Fibroblast of villous mesenchyme (primary cell): Measurements from ENCODE around the gene MYO1E. TPM values are rescaled to one million over a fixed set of nuclear protein-coding genes. Genes with fewer than 3 reads are reported as not detected.
A peak's percentile ranks its signal among the peaks of the same experiment; 100 is the strongest.

Experiments
- DNase-seq: peaks from one replicate; pipeline ENCODE4 v3.0.0-alpha.2; 2010; ENCODE audit warnings: low read depth
- H3K4me3 ChIP-seq: 2 replicates; pipeline ENCODE4 v1.5.1; 2011; ENCODE audit warnings: low read depth, mild to moderate bottlenecking, low read length
- total RNA-seq: library from RNA; depleted of rRNA; stranded (reverse); fragments of >200 nt; gene quantifications from 2 replicates; pipeline ENCODE4 v1.2.3, GENCODE V29; 2012
- TF ChIP-seq, protein P1 (sequence below): IDR thresholded peaks from 2 replicates; pipeline ENCODE4 v1.5.1; 2012; ENCODE audit warnings: low read depth, mild to moderate bottlenecking, low read length; ENCODE audit not compliant: insufficient read depth

The MYO1E gene
- total RNA-seq, 1 donor, result 107 TPM

DNA sequence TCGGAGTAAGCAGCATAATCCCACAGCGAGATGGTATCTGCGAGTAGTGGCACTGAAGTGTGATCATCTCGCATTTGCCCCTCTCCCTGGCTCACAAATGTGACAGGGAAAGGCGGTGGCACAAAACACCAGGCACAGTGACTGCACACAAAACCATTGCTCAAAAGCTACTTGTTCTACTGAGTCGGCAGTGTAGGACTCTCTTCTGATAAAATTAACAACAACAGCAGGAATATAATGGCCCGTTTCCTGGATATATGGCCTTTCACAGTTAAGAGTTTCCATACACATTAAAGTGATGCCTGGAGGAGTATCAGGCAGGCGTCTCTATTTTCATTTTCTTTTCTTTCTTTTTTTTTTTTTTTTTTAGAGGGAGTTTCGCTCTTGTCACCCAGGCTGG lies 69.0 kb downstream of the MYO1E start:
- TF ChIP-seq, protein P1, sequence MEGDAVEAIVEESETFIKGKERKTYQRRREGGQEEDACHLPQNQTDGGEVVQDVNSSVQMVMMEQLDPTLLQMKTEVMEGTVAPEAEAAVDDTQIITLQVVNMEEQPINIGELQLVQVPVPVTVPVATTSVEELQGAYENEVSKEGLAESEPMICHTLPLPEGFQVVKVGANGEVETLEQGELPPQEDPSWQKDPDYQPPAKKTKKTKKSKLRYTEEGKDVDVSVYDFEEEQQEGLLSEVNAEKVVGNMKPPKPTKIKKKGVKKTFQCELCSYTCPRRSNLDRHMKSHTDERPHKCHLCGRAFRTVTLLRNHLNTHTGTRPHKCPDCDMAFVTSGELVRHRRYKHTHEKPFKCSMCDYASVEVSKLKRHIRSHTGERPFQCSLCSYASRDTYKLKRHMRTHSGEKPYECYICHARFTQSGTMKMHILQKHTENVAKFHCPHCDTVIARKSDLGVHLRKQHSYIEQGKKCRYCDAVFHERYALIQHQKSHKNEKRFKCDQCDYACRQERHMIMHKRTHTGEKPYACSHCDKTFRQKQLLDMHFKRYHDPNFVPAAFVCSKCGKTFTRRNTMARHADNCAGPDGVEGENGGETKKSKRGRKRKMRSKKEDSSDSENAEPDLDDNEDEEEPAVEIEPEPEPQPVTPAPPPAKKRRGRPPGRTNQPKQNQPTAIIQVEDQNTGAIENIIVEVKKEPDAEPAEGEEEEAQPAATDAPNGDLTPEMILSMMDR, result no peak
- no peak for DNase-seq
- no peak overlapping the region for H3K4me3 ChIP-seq

DNA sequence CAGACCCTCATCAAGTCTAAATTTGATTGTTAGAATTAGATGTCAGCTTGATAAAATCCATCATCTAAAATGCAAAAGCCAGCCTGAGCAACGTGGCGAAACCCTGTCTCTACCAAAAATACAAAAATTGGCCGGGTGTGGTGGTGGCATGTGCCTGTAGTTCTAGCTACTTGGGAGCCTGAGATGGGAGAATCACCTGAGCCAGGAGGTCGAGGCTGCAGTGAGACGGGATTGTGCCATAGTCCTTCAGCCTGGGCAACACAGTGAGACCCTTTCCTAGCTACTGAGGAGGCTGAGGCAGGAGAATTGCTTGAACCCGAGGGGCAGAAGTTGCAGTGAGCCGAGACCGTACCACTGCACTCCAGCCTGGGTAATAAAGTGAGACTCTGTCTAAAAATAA lies 69.5 kb downstream of the MYO1E start:
- H3K4me3 ChIP-seq, result no peak overlapping the region
- DNase-seq, result no peak
- TF ChIP-seq, protein P1, result no peak

DNA sequence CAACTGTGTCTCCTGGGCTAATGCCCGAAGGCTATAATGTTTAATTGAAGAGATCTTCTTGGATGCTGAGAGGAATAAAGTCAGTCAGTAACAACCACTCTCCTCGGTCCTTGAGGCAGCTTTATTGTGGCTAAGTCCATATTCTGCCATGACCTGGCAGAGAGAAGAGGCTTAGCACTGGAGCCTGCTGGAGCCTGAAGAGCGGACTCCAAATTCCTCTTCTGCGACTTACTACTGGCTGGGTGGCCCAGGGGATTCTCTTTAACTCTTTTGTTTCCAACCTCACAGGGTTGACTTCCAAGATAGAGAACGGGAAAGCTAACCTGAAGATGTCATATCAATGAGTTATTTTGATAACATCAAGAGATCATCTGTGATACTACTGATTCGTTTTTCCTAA lies 71.1 kb downstream of the MYO1E start:
- TF ChIP-seq, protein P1, result no peak
- H3K4me3 ChIP-seq, result no peak overlapping the region

DNA sequence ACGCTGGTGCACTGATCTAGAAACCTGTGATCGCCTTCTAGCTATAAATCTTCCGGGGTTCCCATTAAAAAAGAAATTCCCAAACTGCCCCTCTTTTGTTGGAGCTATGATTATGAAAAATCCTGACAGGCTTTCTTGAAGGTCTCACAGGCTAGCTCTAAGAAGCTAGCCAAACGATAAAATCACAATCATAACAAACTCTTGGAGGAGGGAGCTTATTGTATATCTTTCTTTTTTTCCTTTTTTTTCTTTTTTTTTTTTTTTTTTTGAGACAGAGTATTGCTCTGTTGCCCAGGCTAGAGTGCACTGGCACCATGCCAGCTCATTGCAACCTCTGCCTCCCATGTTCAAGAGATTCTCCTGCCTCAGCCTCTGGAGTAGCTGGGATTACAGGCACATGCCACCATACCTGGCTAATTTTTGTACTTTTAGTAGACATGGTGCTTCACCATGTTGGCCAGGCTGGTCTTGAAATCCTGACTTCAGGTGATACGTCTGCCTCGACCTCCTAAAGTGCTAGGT lies 72.0 kb downstream of the MYO1E start:
- peak overlapping the region; percentile 26 for H3K4me3 ChIP-seq
- no peak for DNase-seq
- TF ChIP-seq, protein P1, result no peak

More for the DNA sequence above, 71.1 kb downstream of the MYO1E start:
- no peak for DNase-seq

DNA sequence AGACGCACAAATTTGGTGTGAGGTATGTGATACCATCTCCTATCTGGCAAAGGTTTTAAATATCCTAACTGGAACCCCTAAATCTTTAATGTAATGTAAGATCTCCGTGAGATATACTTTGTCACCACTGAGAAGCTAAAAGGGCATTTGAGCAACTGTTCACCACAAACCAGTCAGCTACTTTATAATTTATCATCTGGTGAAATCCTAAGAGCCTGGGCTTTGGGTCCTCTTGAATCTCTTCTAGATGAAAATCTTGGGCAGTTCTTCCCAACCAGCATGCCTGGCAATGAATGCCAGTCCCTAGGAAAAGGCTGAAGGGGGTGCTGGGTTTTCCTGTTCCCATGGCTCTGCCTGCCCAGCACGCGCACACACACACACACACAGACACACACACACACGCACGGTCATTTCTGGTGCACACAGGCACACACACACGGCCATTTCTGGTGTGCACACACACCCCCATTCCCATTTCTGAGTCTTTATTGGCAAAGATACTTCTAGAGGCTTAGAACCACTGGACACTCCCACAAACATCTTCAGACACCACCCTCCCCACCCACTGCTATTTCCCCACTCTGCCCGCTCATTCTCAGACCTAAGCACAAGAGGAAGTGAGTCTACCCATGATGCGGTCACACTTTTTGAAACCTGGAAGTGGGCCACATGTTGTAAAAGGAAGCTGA lies 72.6 kb downstream of the MYO1E start:
- no peak overlapping the region for H3K4me3 ChIP-seq
- TF ChIP-seq, protein P1, result no peak
- peak; percentile 99 for DNase-seq

DNA sequence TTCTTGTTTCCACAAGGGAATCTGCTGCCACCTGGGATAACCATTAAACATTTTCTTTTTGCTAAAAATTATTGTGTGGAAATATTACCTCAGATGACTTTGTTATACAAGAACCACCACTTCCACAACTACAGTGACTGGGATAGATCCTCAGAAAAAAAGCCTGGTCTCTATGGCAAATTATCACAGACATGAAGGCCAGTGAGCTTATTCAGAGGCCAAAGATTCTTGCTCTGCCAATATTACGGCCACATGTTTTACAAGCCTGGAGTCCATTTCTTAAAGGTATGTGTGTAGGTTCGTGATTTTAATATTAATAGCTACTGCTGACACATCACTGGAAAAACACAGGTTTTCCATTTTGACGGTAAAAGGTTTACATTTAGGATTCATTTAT lies 73.8 kb downstream of the MYO1E start:
- TF ChIP-seq, protein P1, result no peak
- no peak for DNase-seq
- H3K4me3 ChIP-seq, result no peak overlapping the region
